Activated naive CD8-positive, alpha-beta T cell (primary cell): ENCODE data around the gene CEP63.

ENCODE experiments used
- H3K27ac Mint-ChIP-seq: one replicate; pipeline ENCODE4 v1.8.0; 2021; ENCODE audit warnings: mixed read lengths
- H3K27me3 Mint-ChIP-seq: one replicate; pipeline ENCODE4 v1.8.0; 2021; ENCODE audit warnings: mixed read lengths
- H3K36me3 Mint-ChIP-seq: one replicate; pipeline ENCODE4 v1.8.0; 2021; ENCODE audit warnings: mixed read lengths
- H3K4me1 Mint-ChIP-seq: one replicate; pipeline ENCODE4 v1.8.0; 2021; ENCODE audit warnings: low read depth, mixed read lengths
- H3K4me3 Mint-ChIP-seq: one replicate; pipeline ENCODE4 v1.8.0; 2021; ENCODE audit warnings: mild to moderate bottlenecking, mixed read lengths
- H3K9me3 Mint-ChIP-seq: one replicate; pipeline ENCODE4 v1.8.0; 2021; ENCODE audit warnings: low read depth, mixed read lengths

The CEP63 gene

GRCh38 chr3:134600685-134601463 is 115.0 kb downstream of the CEP63 start:
- Mint-ChIP-seq H3K4me1 (peaks cover 8% of the 10 kb centered on the region), H3K9me3 (no peaks in the 10 kb centered on the region), H3K27ac (no peak overlapping the region), H3K27me3 (peaks cover 2% of the 10 kb centered on the region), H3K4me3 (no peak overlapping the region), H3K36me3 (no peaks in the 10 kb centered on the region)

- Mint-ChIP-seq H3K27me3 (peaks cover 2% of the 10 kb centered on the region), H3K4me1 (peaks cover 8% of the 10 kb centered on the region), H3K9me3 (no peaks in the 10 kb centered on the region), H3K27ac (no peak overlapping the region), H3K36me3 (no peaks in the 10 kb centered on the region), H3K4me3 (no peak overlapping the region)
Measured at GRCh38 chr3:134601539-134602439, 115.9 kb downstream of the CEP63 start.

GRCh38 chr3:134602440-134602814 is 116.6 kb downstream of the CEP63 start:
- Mint-ChIP-seq H3K27ac (no peak overlapping the region), H3K4me1 (peaks cover 8% of the 10 kb centered on the region), H3K9me3 (no peaks in the 10 kb centered on the region), H3K4me3 (no peak overlapping the region), H3K36me3 (no peaks in the 10 kb centered on the region), H3K27me3 (peaks cover 2% of the 10 kb centered on the region)

GRCh38 chr3:134603480-134603879 is 117.6 kb downstream of the CEP63 start:
- Mint-ChIP-seq H3K27me3 (peaks cover 2% of the 10 kb centered on the region), H3K9me3 (no peaks in the 10 kb centered on the region), H3K4me3 (no peak overlapping the region), H3K27ac (no peak overlapping the region), H3K4me1 (peaks cover 8% of the 10 kb centered on the region), H3K36me3 (no peaks in the 10 kb centered on the region)

DNA sequence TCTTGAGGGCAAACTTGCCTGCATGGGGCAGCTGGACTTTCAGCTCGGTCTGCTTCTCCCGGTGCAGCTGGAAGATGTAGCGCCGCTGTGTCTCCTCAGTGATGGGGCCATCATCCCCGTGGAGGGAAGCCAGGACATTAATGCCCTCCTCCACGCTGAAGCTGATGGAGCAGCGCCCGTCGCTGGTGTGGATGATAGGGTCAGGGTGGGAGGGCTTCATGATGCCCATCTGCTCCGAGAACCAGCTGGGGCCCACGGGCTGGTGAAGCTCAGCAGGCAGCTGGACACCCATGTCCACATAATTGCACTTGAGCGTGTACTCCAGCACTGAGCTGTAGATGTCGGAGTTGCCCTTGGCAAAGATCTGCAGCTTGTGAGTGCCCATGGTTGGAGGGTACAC is 118.1 kb downstream of the CEP63 start:
- Mint-ChIP-seq H3K4me1 (peaks cover 8% of the 10 kb centered on the region), H3K27me3 (peaks cover 2% of the 10 kb centered on the region), H3K36me3 (no peaks in the 10 kb centered on the region), H3K4me3 (no peak overlapping the region), H3K27ac (no peak overlapping the region), H3K9me3 (no peaks in the 10 kb centered on the region)

- Mint-ChIP-seq H3K4me1 (peaks cover 6% of the 10 kb centered on the region), H3K27me3 (peaks cover 2% of the 10 kb centered on the region), H3K36me3 (no peaks in the 10 kb centered on the region), H3K4me3 (no peak overlapping the region), H3K9me3 (no peaks in the 10 kb centered on the region), H3K27ac (no peak overlapping the region)
Measured at GRCh38 chr3:134605556-134605955, 119.7 kb downstream of the CEP63 start.

GRCh38 chr3:134606033-134607025 is 120.5 kb downstream of the CEP63 start:
- Mint-ChIP-seq H3K27me3 (peaks cover 2% of the 10 kb centered on the region), H3K4me1 (no peaks in the 10 kb centered on the region), H3K36me3 (no peaks in the 10 kb centered on the region), H3K4me3 (no peak overlapping the region), H3K27ac (no peak overlapping the region), H3K9me3 (no peaks in the 10 kb centered on the region)

DNA sequence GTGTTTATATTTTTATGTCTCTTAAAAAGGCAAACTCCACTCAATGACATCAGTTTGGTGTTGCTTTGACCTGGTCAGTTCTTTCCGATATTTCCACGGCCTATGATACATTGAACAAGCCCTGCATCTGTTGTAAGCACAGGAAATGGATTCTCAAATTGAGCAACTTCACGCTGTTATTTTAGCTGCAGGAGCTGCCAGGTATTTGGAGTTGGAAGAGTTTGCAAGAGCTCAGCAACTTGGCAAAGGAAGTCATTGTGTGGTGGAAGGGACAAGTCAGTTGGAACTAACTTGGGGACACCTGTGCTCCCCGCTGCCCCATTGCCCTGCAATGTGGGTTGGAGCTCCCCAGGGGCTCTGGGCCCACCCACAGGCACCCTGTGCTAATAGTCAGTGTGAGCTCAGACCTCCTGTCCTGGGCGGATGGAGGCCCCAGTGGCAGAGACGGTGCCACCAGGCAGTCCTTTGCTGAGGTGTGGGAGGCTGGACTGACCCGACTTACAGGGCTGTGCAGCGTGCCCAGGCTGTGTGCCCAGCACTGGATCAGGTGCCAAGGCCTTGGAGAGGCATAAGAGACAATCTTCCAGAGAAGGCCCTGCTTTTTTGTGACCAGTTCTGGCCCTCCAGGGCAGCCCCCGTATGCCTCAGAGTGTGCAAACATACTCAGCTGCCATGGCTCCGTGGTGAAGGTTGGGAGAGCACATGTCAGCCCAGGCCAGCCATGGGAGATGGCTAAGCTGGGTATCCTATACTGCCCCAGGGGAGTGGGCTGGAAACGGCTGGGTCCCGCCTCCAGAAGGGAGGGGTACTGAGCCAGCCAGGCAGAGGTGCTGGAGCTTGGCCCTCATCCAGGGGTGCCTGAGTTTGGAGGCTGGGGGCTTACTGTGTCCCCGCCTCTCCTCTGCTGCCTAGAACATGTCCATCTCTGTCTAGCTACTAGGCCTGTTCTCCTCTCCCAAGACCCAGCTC is 121.5 kb downstream of the CEP63 start:
- H3K27me3 Mint-ChIP-seq, result peaks cover 2% of the 10 kb centered on the region
- H3K9me3 Mint-ChIP-seq, result no peaks in the 10 kb centered on the region
- no peaks in the 10 kb centered on the region for H3K36me3 Mint-ChIP-seq
- no peak overlapping the region for H3K27ac Mint-ChIP-seq
- no peaks in the 10 kb centered on the region for H3K4me1 Mint-ChIP-seq
- H3K4me3 Mint-ChIP-seq, result no peak overlapping the region

- Mint-ChIP-seq H3K4me1 (no peaks in the 10 kb centered on the region), H3K27ac (no peak overlapping the region), H3K9me3 (no peaks in the 10 kb centered on the region), H3K27me3 (peaks cover 2% of the 10 kb centered on the region), H3K36me3 (no peaks in the 10 kb centered on the region), H3K4me3 (no peak overlapping the region)
Measured at GRCh38 chr3:134608023-134608770, 122.3 kb downstream of the CEP63 start.

- Mint-ChIP-seq H3K36me3 (no peaks in the 10 kb centered on the region), H3K9me3 (no peaks in the 10 kb centered on the region), H3K4me1 (no peaks in the 10 kb centered on the region), H3K27me3 (peaks cover 2% of the 10 kb centered on the region), H3K27ac (no peak overlapping the region), H3K4me3 (no peak overlapping the region)
Measured at GRCh38 chr3:134608771-134609435, 123.0 kb downstream of the CEP63 start.

DNA sequence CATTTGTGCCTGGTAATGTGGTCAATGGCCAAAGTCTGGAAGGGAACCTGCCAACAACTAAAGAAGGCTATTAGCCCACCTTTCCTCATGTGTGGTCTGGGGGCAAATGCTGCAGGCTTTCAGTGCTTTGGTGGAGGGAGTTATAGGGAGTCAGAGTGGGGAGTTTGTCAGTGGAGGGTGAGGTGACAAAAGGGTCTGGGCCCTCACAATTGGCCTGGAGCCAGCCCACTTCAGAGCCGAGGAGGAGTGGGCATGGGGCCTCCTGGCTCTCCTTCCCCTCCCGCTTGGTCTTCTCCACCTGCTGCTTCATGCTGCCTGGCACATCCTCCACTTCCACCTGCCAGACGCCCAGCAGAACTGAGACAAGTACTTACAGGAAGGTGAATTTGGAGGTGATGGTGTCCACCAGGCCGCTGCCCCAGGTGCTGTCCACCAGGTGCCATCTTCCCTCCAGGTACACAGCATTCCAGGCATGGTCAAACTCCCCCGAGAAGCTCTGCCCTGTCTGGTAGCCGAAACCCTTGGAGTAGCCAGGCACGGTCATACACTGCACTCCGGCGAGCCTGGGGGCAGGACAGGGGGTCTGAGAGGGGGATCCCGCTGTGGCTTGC is 124.1 kb downstream of the CEP63 start:
- peaks cover 2% of the 10 kb centered on the region for H3K27me3 Mint-ChIP-seq
- no peak overlapping the region for H3K4me3 Mint-ChIP-seq
- H3K27ac Mint-ChIP-seq, result no peak overlapping the region
- no peaks in the 10 kb centered on the region for H3K4me1 Mint-ChIP-seq
- H3K9me3 Mint-ChIP-seq, result no peaks in the 10 kb centered on the region
- no peaks in the 10 kb centered on the region for H3K36me3 Mint-ChIP-seq
